ENCODE data around the gene NLGN4X.

GRCh38 chrX:6226596-6227452, 1.8 kb downstream of the NLGN4X start:
- no peak for TF ChIP-seq CTCF (IDR thresholded peaks at IDR 0.05; ENCODE audit: low read depth, low read length)
- TF ChIP-seq EZH2phosphoT487 (IDR thresholded peaks at IDR 0.05; ENCODE audit: low read depth) = no peak
